Transverse colon (tissue), 4 donors: Measurements from ENCODE around the gene ZFPM1. TPM values are rescaled to one million over a fixed set of nuclear protein-coding genes. Genes with fewer than 3 reads are reported as not detected.

Source experiments
- DNase-seq: peaks from one replicate; pipeline ENCODE4 v3.0.0-alpha.2; 2019
- H3K27ac ChIP-seq, 4 donors: fragments of 200-600 bp; sonication (generic); 2 replicates each; pipeline ENCODE4 v1.5.1; 2016 to 2018; ENCODE audit warnings: inconsistent platforms in 4 of 4
- H3K27me3 ChIP-seq: fragments of 200-600 bp; sonication (generic); 2 replicates; pipeline ENCODE4 v1.5.1; 2017; ENCODE audit warnings: inconsistent platforms
- H3K36me3 ChIP-seq, 4 donors: fragments of 200-600 bp; sonication (generic); 2 replicates each; pipeline ENCODE4 v1.5.1; 2017 to 2019; ENCODE audit warnings: inconsistent platforms in 4 of 4
- H3K4me1 ChIP-seq, 4 donors: fragments of 200-600 bp; sonication (generic); 2 replicates each; pipeline ENCODE4 v1.5.1; 2017 to 2020; ENCODE audit warnings: inconsistent platforms in 4 of 4
- H3K4me3 ChIP-seq, 4 donors: fragments of 200-600 bp; sonication (generic); 1 replicate in 1 of 4; 2 replicates in 3 of 4; pipeline versions ENCODE4 v1.5.1 to v1.6.1; 2017 to 2019; ENCODE audit warnings: inconsistent platforms in 4 of 4
- H3K9me3 ChIP-seq, 2 donors: fragments of 200-600 bp; sonication (generic); 2 replicates each; pipeline ENCODE4 v1.5.1; 2017 to 2019; ENCODE audit warnings: inconsistent platforms in 2 of 2
- EP300 ChIP-seq: sonication (generic); formaldehyde crosslinking; IDR thresholded peaks from one replicate; pipeline ENCODE4 v1.6.1; 2017; ENCODE audit warnings: antibody characterized with exemption, low read depth
- POLR2A ChIP-seq: fragments of 450-650 bp; IDR thresholded peaks from one replicate; pipeline ENCODE4 v1.6.1; 2016; ENCODE audit warnings: antibody characterized with exemption, mild to moderate bottlenecking, moderate library complexity
- POLR2AphosphoS5 ChIP-seq, 3 donors: sonication (generic); formaldehyde crosslinking; IDR thresholded peaks; one replicate each; pipeline ENCODE4 v1.6.1; 2016; ENCODE audit warnings: antibody characterized with exemption in 3 of 3
- WGBS, 2 donors: methylation state at CpG; one replicate each; pipeline ENCODE4 v1.1.5; 2018; ENCODE audit warnings: low coverage in 1 of 2; 5-methylcytosine and 5-hydroxymethylcytosine counted together
- in situ Hi-C, 4 donors: fragments of 200-750 bp; cut with MboI; loops; one replicate each; pipeline versions ENCODE4 v1.15.0 to v1.15.1; 2017; ENCODE audit warnings: low sequenced_read_pairs in 3 of 4, low pct_ligation_motif_present in 1 of 4, low pct_unique_long_range_greater_than_20kb in 1 of 4
- intact Hi-C: fragments of 100-400 bp; cut with DNase I; formaldehyde crosslinking; loops from one replicate; pipeline ENCODE4 v1.15.1; 2023; ENCODE audit warnings: low total_unique reads
- total RNA-seq, 4 donors: library from RNA; depleted of rRNA; stranded (reverse); fragments of >200 nt; gene quantifications; one replicate each; pipeline ENCODE4 v1.1.0, GENCODE V29; 2016
- TF ChIP-seq, protein P1 (sequence below), 5 experiments: fragments of 200-600 bp in 3 of 5; fragments of 450-650 bp in 2 of 5; sonication (generic) in 3 of 5; IDR thresholded peaks; 1 replicate in 2 of 5; 2 replicates in 3 of 5; pipeline ENCODE4 v1.5.1; 2016 to 2017; ENCODE audit warnings: antibody characterized with exemption in 5 of 5, inconsistent platforms in 3 of 5, mild to moderate bottlenecking in 2 of 5, moderate library complexity in 1 of 5

ZFPM1 gene
- total RNA-seq, 4 donors from 2014 or later, result 1.2 to 4.6 (median 3.1) TPM

DNA sequence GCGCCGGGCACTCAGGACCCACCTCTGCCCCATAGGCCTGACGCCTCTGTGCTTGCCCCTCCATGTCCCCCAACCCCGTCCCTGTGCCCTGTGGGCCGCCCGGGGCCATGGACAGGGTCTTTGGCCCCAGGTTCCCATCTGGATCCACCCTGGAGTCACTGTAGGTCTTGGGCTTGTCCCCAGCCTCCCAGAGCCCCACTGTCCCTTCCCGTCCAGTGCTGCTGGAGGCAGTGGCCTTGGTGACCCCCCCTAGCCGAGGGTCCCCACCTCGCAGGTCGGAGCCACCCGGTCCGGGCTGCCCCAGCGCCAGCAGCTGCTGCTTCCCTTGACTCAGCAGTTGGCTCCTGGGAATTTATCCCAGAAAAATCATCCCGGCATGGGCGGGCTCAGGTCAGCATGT is 49.3 kb downstream of the ZFPM1 start:
- TF ChIP-seq, protein P1, sequence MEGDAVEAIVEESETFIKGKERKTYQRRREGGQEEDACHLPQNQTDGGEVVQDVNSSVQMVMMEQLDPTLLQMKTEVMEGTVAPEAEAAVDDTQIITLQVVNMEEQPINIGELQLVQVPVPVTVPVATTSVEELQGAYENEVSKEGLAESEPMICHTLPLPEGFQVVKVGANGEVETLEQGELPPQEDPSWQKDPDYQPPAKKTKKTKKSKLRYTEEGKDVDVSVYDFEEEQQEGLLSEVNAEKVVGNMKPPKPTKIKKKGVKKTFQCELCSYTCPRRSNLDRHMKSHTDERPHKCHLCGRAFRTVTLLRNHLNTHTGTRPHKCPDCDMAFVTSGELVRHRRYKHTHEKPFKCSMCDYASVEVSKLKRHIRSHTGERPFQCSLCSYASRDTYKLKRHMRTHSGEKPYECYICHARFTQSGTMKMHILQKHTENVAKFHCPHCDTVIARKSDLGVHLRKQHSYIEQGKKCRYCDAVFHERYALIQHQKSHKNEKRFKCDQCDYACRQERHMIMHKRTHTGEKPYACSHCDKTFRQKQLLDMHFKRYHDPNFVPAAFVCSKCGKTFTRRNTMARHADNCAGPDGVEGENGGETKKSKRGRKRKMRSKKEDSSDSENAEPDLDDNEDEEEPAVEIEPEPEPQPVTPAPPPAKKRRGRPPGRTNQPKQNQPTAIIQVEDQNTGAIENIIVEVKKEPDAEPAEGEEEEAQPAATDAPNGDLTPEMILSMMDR (IDR thresholded peaks at IDR 0.05), result no peak
- Histone ChIP-seq H3K36me3 (no peaks in the 10 kb centered on the region), H3K9me3 (no peaks in the 10 kb centered on the region), H3K4me1 (peaks cover 2 to 9% (median 7%) of the 10 kb centered on the region in 4 donors), H3K4me3 (no peak overlapping the region), H3K27me3 (no peaks in the 10 kb centered on the region), H3K27ac (no peak overlapping the region)
- DNase-seq, result no peak
- intact Hi-C loops, result no loop called here
- 92 to 100% methylated on average over 2 to 15 of the region's 15 CpGs for WGBS, 2 donors
- in situ Hi-C loops, result no loop called here

DNA sequence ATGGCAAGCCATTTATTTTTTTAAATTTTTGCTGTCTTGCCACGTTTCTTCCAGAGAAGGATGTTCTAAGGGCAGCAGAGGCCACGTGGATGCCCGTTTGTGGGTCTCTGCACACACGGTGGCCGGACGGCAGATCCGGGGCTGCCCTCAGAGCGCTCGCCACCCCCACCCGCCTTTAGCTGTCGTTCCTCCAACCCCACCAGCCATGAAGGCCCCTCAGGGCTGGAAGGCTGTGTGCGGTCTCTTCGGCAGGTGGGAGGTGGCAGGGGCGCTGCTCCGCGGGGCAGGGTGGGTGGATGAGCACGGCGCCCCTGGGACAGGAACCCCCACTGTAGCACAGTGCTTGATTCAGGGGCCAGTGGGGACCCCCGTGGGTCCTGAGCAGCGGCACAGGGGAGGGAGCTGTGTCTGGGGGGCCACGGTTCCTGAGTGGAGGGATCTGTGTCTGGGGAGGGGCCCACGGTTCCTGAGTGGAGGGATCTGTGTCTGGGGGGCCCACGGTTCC is 49.7 kb downstream of the ZFPM1 start:
- no peaks in the 10 kb centered on the region for H3K9me3 ChIP-seq
- intact Hi-C loops (no loop called here), in situ Hi-C loops (no loop called here)
- 85% methylated on average over 23 of the region's 23 CpGs; no CpG with 5 or more reads in 1 of the 2 donors for WGBS, 2 donors
- no peaks in the 10 kb centered on the region for H3K36me3 ChIP-seq
- no peak overlapping the region for H3K4me3 ChIP-seq
- DNase-seq, result no peak
- H3K27me3 ChIP-seq, result no peaks in the 10 kb centered on the region
- no peak for TF ChIP-seq POLR2AphosphoS5 (IDR thresholded peaks at IDR 0.05)
- H3K27ac ChIP-seq, result no peak overlapping the region
- peaks cover 2 to 9% (median 7%) of the 10 kb centered on the region in 4 donors for H3K4me1 ChIP-seq

DNA sequence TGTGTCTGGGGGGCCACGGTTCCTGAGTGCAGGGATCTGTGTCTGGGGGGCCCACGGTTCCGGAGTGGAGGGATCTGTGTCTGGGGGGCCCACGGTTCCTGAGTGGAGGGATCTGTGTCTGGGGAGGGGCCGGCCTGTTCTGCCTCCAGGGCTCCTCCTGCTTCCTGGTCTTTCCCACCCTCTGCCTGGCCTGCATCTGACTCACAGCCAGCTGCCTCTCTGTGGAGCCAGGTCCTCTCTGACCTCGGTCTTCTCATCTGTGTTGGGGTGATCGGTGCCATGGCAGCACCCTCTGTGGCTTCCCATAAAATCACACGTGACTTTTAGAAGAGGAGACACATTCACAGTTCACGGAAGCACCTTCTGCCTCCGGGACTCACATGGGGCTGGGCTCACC is 50.3 kb downstream of the ZFPM1 start:
- in situ Hi-C loops, result no loop called here
- Histone ChIP-seq H3K9me3 (no peaks in the 10 kb centered on the region), H3K27me3 (no peaks in the 10 kb centered on the region), H3K36me3 (no peaks in the 10 kb centered on the region), H3K4me3 (no peak overlapping the region), H3K4me1 (peaks cover 2 to 9% (median 7%) of the 10 kb centered on the region in 4 donors), H3K27ac (no peak overlapping the region)
- TF ChIP-seq POLR2AphosphoS5 (IDR thresholded peaks at IDR 0.05), result no peak
- TF ChIP-seq POLR2A, result no peak
- TF ChIP-seq, protein P1 (IDR thresholded peaks at IDR 0.05), result no peak
- TF ChIP-seq EP300, result no peak
- no peak for DNase-seq
- 84% methylated on average over 8 of the region's 10 CpGs; no CpG with 5 or more reads in 1 of the 2 donors for WGBS, 2 donors
- intact Hi-C loops, result no loop called here

DNA sequence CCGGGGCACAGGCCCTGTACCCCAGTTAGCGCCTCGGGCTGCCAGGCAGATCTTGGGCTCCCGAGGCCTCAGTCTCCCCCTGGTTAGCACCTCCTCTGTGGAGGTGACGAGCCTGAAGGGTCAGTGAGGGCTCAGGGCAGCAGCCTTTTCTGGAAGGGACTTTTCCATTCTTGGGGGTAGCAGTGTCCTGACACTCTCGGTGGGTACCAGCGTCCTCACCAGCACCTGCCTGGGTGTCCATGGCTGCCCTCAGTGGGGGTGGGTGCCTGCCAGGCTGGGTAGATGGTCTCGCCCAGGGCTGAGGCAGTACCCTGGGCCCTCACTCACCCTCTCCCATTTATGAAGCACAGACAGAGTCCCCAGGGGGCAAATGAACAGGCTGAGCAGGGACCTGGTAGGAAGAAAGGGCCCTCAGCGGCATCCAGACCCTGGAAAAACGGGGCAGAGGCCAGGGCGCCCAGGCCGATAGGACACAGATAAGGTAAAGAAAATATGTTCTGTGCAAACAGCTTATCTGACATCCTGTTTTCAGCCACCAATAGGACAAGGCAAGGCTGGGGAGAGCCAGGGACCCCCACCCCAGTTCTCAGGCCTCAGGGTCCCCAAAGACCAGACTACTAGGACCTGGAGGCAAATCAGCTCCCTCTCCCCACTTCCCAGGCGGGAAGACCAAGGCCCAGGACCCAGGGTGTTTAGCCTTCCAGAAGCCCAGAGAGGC is 50.9 kb downstream of the ZFPM1 start:
- no peaks in the 10 kb centered on the region for H3K36me3 ChIP-seq
- H3K4me1 ChIP-seq, result peaks cover 2 to 12% (median 8%) of the 10 kb centered on the region in 4 donors
- no peak overlapping the region for H3K4me3 ChIP-seq
- intact Hi-C loops, result no loop called here
- no peaks in the 10 kb centered on the region for H3K27me3 ChIP-seq
- DNase-seq, result no peak
- no peaks in the 10 kb centered on the region for H3K9me3 ChIP-seq
- TF ChIP-seq POLR2A (no peak), EP300 (no peak), POLR2AphosphoS5 (IDR thresholded peaks at IDR 0.05) (no peak)
- TF ChIP-seq, protein P1 (IDR thresholded peaks at IDR 0.05), result no peak
- 95% methylated on average over 9 of the region's 13 CpGs; no CpG with 5 or more reads in 1 of the 2 donors for WGBS, 2 donors
- in situ Hi-C loops, result no loop called here
- H3K27ac ChIP-seq, result peak overlapping the region in 1 of 4 donors; percentile 71
